Esophagus squamous epithelium (tissue), 4 donors: ENCODE measurements around the gene GALR3.

Experiments used
- CTCF ChIP-seq, 6 experiments: fragments of 450-650 bp in 4 of 6; fragments of 200-600 bp in 2 of 6; sonication (generic) in 2 of 6; IDR thresholded peaks; one replicate each; pipeline ENCODE4 v1.5.1; 2016 to 2019; ENCODE audit warnings: antibody characterized with exemption in 6 of 6, mild to moderate bottlenecking in 4 of 6, moderate library complexity in 4 of 6
- POLR2A ChIP-seq, 4 donors: fragments of 450-650 bp; IDR thresholded peaks; one replicate each; pipeline ENCODE4 v1.6.1; 2017; ENCODE audit warnings: antibody characterized with exemption in 4 of 4, mild to moderate bottlenecking in 4 of 4, moderate library complexity in 3 of 4

GRCh38 chr22:37778370-37779009, 44.7 kb upstream of the GALR3 start:
- no peak for TF ChIP-seq CTCF (IDR thresholded peaks at IDR 0.05)
- TF ChIP-seq POLR2A (IDR thresholded peaks at IDR 0.05) = no peak
